GM10266 (cell line): ENCODE data around the gene RAB44.

Source experiments
- DNase-seq: peaks from one replicate; pipeline ENCODE4 v3.0.0; 2012; ENCODE audit errors: extremely low spot score
- CTCF ChIP-seq: IDR thresholded peaks from 2 replicates; pipeline ENCODE4 v1.5.1; 2012; ENCODE audit warnings: mild to moderate bottlenecking, low read depth; ENCODE audit not compliant: control insufficient read depth, insufficient read depth; ENCODE audit errors: missing control alignments

RAB44 gene

DNA sequence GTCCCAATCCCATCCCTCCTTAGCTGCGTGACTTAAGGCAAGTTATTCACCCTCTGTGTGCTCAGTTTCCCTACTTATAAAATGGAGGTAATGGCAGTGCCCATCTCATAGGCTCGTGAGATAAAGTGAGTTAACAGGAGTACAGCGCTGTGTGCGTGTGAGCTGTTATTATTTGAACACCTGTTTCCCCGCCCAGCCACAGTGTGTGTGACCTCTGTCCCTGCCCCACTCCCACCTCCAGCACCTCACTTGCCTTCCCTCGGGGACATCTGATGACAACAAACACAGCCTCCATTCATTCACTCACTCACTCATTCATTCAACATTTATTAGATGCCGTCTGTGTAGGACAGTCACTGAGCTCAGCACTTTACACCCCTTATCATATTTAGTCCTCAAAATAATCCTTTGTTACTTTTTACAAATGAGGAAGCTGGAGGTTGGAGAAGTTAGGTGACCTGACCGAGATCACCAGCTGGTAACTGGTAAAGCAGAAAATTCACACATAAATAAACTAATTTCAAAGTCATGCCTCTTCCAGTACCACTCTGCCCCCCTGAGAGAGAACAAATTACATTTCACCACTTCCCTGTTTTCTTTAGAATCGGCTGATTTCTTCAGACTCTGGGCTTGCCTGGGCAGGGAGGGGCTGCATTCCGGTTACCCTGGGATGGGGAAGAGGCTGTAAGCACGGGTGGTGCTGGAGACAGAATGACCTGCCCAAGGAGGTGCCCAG is 83.0 kb downstream of the RAB44 start:
- TF ChIP-seq CTCF: no peak
- no peak for DNase-seq

DNA sequence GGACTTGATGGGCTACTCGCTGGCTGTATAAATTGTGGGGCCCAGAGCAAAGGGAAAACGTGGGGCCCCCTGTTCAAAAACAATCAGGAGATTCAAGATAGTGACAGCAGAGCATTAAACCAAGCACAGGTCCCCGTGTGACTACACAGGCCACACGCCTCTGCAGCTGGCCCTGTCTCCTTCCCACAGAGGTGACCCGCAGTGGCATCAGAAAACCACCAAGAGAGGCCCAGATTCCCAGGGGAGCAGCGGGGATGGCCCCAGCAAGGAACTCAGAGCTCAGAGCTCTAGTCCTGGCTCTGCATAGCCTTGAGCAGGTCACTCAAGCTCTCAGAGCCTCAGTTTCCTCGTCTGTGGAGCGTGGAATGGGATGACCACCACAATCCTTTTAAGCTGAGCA is 84.0 kb downstream of the RAB44 start:
- DNase-seq: peak; percentile 53
- no peak for TF ChIP-seq CTCF
